Loucy (cell line): ENCODE measurements around the gene PPP1R12B.

Experiments
- H2AFZ ChIP-seq: fragments of 200-600 bp; sonication (generic); 2 replicates; pipeline ENCODE4 v1.6.0; 2016; ENCODE audit warnings: antibody characterized with exemption, mild to moderate bottlenecking, low read length, moderate library complexity
- H3F3A ChIP-seq: fragments of 200-600 bp; 2 replicates; pipeline ENCODE4 v1.6.0; 2016; ENCODE audit warnings: antibody characterized with exemption, low read depth, mild to moderate bottlenecking
- H3K27me3 ChIP-seq: fragments of 200-600 bp; sonication (generic); 2 replicates; pipeline ENCODE4 v1.6.1; 2014; ENCODE audit warnings: low read length, mild to moderate bottlenecking; ENCODE audit not compliant: insufficient read depth, poor library complexity, severe bottlenecking
- H3K36me3 ChIP-seq: fragments of 200-600 bp; sonication (generic); 2 replicates; pipeline ENCODE4 v1.6.1; 2016; ENCODE audit warnings: low read length; ENCODE audit not compliant: insufficient read depth
- H3K4me1 ChIP-seq: fragments of 200-600 bp; sonication (generic); 2 replicates; pipeline ENCODE4 v1.5.1; 2014; ENCODE audit warnings: low read length, mild to moderate bottlenecking; ENCODE audit not compliant: insufficient read depth, poor library complexity, severe bottlenecking
- H3K4me2 ChIP-seq: fragments of 200-600 bp; sonication (generic); 2 replicates; pipeline ENCODE4 v1.6.0; 2014; ENCODE audit warnings: antibody characterized with exemption, low read length, low read depth, mild to moderate bottlenecking; ENCODE audit not compliant: poor library complexity, severe bottlenecking
- H3K4me3 ChIP-seq: fragments of 200-600 bp; sonication (generic); 2 replicates; pipeline ENCODE4 v1.5.1; 2014; ENCODE audit warnings: low read length, mild to moderate bottlenecking, mixed read lengths; ENCODE audit not compliant: poor library complexity, severe bottlenecking
- H3K79me2 ChIP-seq: fragments of 200-600 bp; sonication (generic); 2 replicates; pipeline ENCODE4 v1.6.1; 2014; ENCODE audit warnings: low read length; ENCODE audit not compliant: insufficient read depth
- H3K9ac ChIP-seq: fragments of 200-600 bp; sonication (generic); 2 replicates; pipeline ENCODE4 v1.6.0; 2014; ENCODE audit warnings: mild to moderate bottlenecking, low read depth, low read length, moderate library complexity; ENCODE audit not compliant: poor library complexity, severe bottlenecking
- H3K9me2 ChIP-seq: fragments of 200-600 bp; sonication (generic); replicated peaks from 2 replicates; pipeline ENCODE4 v1.6.1; 2016; ENCODE audit warnings: low read depth, low read length, mixed read lengths
- H3K9me3 ChIP-seq: fragments of 200-600 bp; sonication (generic); 2 replicates; pipeline ENCODE4 v1.6.1; 2014; ENCODE audit warnings: mild to moderate bottlenecking, antibody characterized with exemption, low read length, low read depth; ENCODE audit not compliant: insufficient read depth
- H4K20me1 ChIP-seq: fragments of 200-600 bp; sonication (generic); 2 replicates; pipeline ENCODE4 v1.6.0; 2014; ENCODE audit warnings: antibody characterized with exemption, low read length, mild to moderate bottlenecking; ENCODE audit not compliant: insufficient read depth, poor library complexity, severe bottlenecking
- CTCF ChIP-seq: fragments of 200-600 bp; sonication (generic); conservative IDR thresholded peaks from 2 replicates; pipeline ENCODE4 v1.5.1; 2014; ENCODE audit warnings: mild to moderate bottlenecking, antibody characterized with exemption, low read length
- EZH2phosphoT487 ChIP-seq: fragments of 200-600 bp; IDR thresholded peaks from 2 replicates; pipeline ENCODE4 v1.6.1; 2018; ENCODE audit warnings: antibody characterized with exemption, mild to moderate bottlenecking, moderate library complexity, borderline replicate concordance

PPP1R12B gene

DNA sequence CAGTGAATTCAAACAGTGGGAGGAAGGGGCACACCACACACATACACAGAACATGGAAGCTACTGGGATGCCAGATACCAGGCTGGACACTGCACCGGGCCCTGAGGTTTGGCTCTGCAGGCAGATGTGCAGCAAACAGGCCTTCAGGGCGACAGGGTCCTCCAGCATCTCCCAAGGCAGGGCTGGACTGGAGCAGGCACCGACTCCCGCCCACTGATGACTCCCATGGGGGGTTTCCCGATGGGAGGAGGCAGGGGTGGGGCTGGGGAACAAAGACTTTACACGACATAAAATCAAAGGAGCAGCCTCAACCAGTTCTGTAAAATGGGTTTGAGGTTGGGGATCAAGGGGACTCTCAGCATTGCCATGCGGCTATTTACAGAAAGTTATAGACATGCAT, 243.6 kb downstream of the PPP1R12B start:
- TF ChIP-seq EZH2phosphoT487, result no peak
- no peak for TF ChIP-seq CTCF
- Histone ChIP-seq H3K36me3 (no peaks in the 10 kb centered on the region), H3K4me2 (no peak overlapping the region), H3K4me3 (no peak overlapping the region), H3K9ac (no peak overlapping the region), H3F3A (no peaks in the 10 kb centered on the region), H3K79me2 (no peaks in the 10 kb centered on the region), H3K9me2 (no peaks in the 10 kb centered on the region), H3K4me1 (no peaks in the 10 kb centered on the region), H3K27me3 (no peaks in the 10 kb centered on the region), H4K20me1 (no peaks in the 10 kb centered on the region), H2AFZ (no peak overlapping the region), H3K9me3 (no peaks in the 10 kb centered on the region)

DNA sequence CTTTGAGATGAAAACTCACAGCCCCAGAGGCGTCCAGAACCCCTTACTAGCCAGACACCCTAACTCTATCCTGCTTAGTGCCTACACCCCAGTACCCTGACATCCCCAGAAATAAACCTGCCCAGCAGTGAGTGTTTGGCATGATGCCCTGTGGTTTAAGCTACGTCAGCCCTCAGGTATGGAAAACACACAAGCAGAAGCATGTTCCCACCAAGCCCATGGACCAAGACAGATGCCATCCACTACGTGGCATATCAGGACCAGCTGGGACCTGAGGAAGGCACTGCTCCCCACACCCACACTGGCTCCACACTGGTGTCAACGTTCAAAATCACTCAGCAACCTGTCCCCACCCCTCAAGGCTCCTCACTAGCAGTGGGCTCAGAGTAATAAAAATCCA, 245.3 kb downstream of the PPP1R12B start:
- Histone ChIP-seq H3K9me3 (no peaks in the 10 kb centered on the region), H3K4me2 (no peak overlapping the region), H3K4me3 (no peak overlapping the region), H3K9ac (no peak overlapping the region), H3K36me3 (no peaks in the 10 kb centered on the region), H3K79me2 (no peaks in the 10 kb centered on the region), H3K27me3 (no peaks in the 10 kb centered on the region), H3K4me1 (no peaks in the 10 kb centered on the region), H3F3A (no peaks in the 10 kb centered on the region), H2AFZ (no peak overlapping the region), H3K9me2 (no peaks in the 10 kb centered on the region), H4K20me1 (no peaks in the 10 kb centered on the region)
- TF ChIP-seq CTCF, result no peak
- TF ChIP-seq EZH2phosphoT487, result no peak

GRCh38 chr1:202596638-202597037, 248.1 kb downstream of the PPP1R12B start:
- H4K20me1 ChIP-seq, result no peaks in the 10 kb centered on the region
- no peak overlapping the region for H3K4me2 ChIP-seq
- H3K79me2 ChIP-seq, result no peaks in the 10 kb centered on the region
- H3K9me3 ChIP-seq, result no peaks in the 10 kb centered on the region
- H3K9me2 ChIP-seq, result no peaks in the 10 kb centered on the region
- TF ChIP-seq CTCF, result no peak
- TF ChIP-seq EZH2phosphoT487, result no peak
- no peaks in the 10 kb centered on the region for H3K4me1 ChIP-seq
- no peak overlapping the region for H3K4me3 ChIP-seq
- no peak overlapping the region for H3K9ac ChIP-seq
- no peak overlapping the region for H2AFZ ChIP-seq
- H3F3A ChIP-seq, result no peaks in the 10 kb centered on the region
- no peaks in the 10 kb centered on the region for H3K27me3 ChIP-seq
- no peaks in the 10 kb centered on the region for H3K36me3 ChIP-seq
